Endothelial cell of umbilical vein (primary cell): ENCODE data around the gene TP53RK. TPM values are rescaled to one million over a fixed set of nuclear protein-coding genes. Genes with fewer than 3 reads are reported as not detected.

Source experiments
- BruUV-seq: library from RNA; stranded (reverse); fragments of 400-500 nt; replicated peaks from 2 replicates; lab custom pipeline; 2021; lab: Mats Ljungman, UMichigan
- CTCF ChIA-PET: fragments of 300-600, 350-600 bp; sonication (Branson Sonifier 250); formaldehyde crosslinking; loops from one replicate; lab custom pipeline; 2021; ENCODE audit warnings: antibody characterized with exemption, inconsistent platforms; lab: Charles Lee
- POLR2A ChIA-PET: fragments of 300-600, 350-600 bp; sonication (Branson Sonifier 250); formaldehyde crosslinking; loops from one replicate; lab custom pipeline; 2021; ENCODE audit warnings: antibody characterized with exemption, inconsistent platforms; lab: Charles Lee
- DNase-seq: peaks from one replicate; pipeline ENCODE4 v3.0.0-alpha.2; 2011; ENCODE audit warnings: low read depth, low spot score
- FAIRE-seq: peaks from 2 replicates; lab custom pipeline; 2011; peaks lifted over from hg19 to GRCh38; lab: Jason Lieb, UNC
- H2AFZ ChIP-seq: 2 replicates; pipeline ENCODE4 v1.6.0; 2012; ENCODE audit warnings: low read depth, low read length, control low read depth, inconsistent platforms
- H3K27ac ChIP-seq: 2 replicates; pipeline ENCODE4 v1.5.1; 2011; ENCODE audit warnings: low read depth, mild to moderate bottlenecking, control low read depth, low read length, moderate library complexity; ENCODE audit not compliant: insufficient read depth
- H3K27me3 ChIP-seq, 2 experiments: 2 replicates each; pipeline versions ENCODE4 v1.6.0 to v1.6.1; 2011; ENCODE audit warnings: low read length in 2 of 2, mixed read lengths in 1 of 2; ENCODE audit not compliant: control insufficient read depth in 2 of 2, insufficient read depth in 2 of 2
- H3K36me3 ChIP-seq, 2 experiments: 2 replicates in 1 of 2; 3 replicates in 1 of 2; pipeline ENCODE4 v1.5.1; 2011; ENCODE audit warnings: low read length in 2 of 2, mild to moderate bottlenecking in 1 of 2, moderate library complexity in 1 of 2; ENCODE audit not compliant: control insufficient read depth in 2 of 2, insufficient read depth in 2 of 2; ENCODE audit errors: extremely low read depth in 1 of 2
- H3K4me1 ChIP-seq: 3 replicates; pipeline ENCODE4 v1.5.1; 2011; ENCODE audit warnings: mild to moderate bottlenecking, low read length; ENCODE audit not compliant: control insufficient read depth, insufficient read depth; ENCODE audit errors: extremely low read depth
- H3K4me2 ChIP-seq: 2 replicates; pipeline ENCODE4 v1.6.1; 2011; ENCODE audit warnings: low read length, control low read depth, mixed read lengths; ENCODE audit not compliant: insufficient read depth
- H3K4me3 ChIP-seq, 3 experiments: fragments of 200-600 bp in 1 of 3; sonication (generic), shearing (Covaris generic) in 1 of 3; replicated peaks in 1 of 3; 2 replicates each; pipeline ENCODE4 v1.5.1; 2011 to 2016; ENCODE audit warnings: control low read depth in 3 of 3, low read length in 3 of 3, mild to moderate bottlenecking in 2 of 3, inconsistent platforms in 1 of 3, low read depth in 1 of 3, moderate library complexity in 1 of 3; ENCODE audit not compliant: insufficient read depth in 1 of 3
- H3K79me2 ChIP-seq: 2 replicates; pipeline ENCODE4 v1.6.0; 2012; ENCODE audit warnings: low read length, inconsistent platforms; ENCODE audit not compliant: control insufficient read depth, insufficient read depth
- H3K9ac ChIP-seq: replicated peaks from 2 replicates; pipeline ENCODE3; 2011; ENCODE audit warnings: low read length, control low read depth; ENCODE audit not compliant: insufficient read depth; ENCODE audit errors: extremely low read depth
- H3K9me1 ChIP-seq: replicated peaks from 3 replicates; pipeline ENCODE4 v1.6.0; 2011; ENCODE audit warnings: mild to moderate bottlenecking, low read length; ENCODE audit not compliant: control insufficient read depth, insufficient read depth; ENCODE audit errors: extremely low read depth
- H3K9me3 ChIP-seq: replicated peaks from 2 replicates; pipeline ENCODE4 v1.5.1; 2012; ENCODE audit warnings: low read length, inconsistent platforms; ENCODE audit not compliant: control insufficient read depth, insufficient read depth
- H4K20me1 ChIP-seq: replicated peaks from 2 replicates; pipeline ENCODE3; 2011; ENCODE audit warnings: mild to moderate bottlenecking, low read length; ENCODE audit not compliant: control insufficient read depth, insufficient read depth; ENCODE audit errors: extremely low read depth
- CTCF ChIP-seq, 2 donors: IDR thresholded peaks; 1 replicate in 1 of 2; 2 replicates in 1 of 2; pipeline ENCODE4 v1.5.1; 2011; ENCODE audit warnings: low read length in 2 of 2, mild to moderate bottlenecking in 2 of 2, moderate library complexity in 2 of 2, control low read depth in 1 of 2, inconsistent platforms in 1 of 2, low read depth in 1 of 2; ENCODE audit not compliant: insufficient read depth in 1 of 2; ENCODE audit errors: extremely low read depth in 1 of 2
- EZH2 ChIP-seq: IDR thresholded peaks from 2 replicates; pipeline ENCODE4 v1.6.1; 2012; ENCODE audit warnings: borderline replicate concordance, low read depth, mild to moderate bottlenecking, moderate library complexity, low read length, inconsistent platforms; ENCODE audit not compliant: severe bottlenecking
- FOS ChIP-seq: IDR thresholded peaks from 2 replicates; pipeline ENCODE4 v1.6.1; 2011; ENCODE audit warnings: mild to moderate bottlenecking, low read length, moderate library complexity, borderline replicate concordance; ENCODE audit not compliant: insufficient read depth
- GATA2 ChIP-seq: IDR thresholded peaks from 2 replicates; pipeline ENCODE4 v1.7.0; 2011; ENCODE audit warnings: low read depth, mild to moderate bottlenecking, moderate library complexity, mixed read lengths, low read length; ENCODE audit not compliant: insufficient read length, insufficient read depth
- JUN ChIP-seq: IDR thresholded peaks from 2 replicates; pipeline ENCODE4 v1.6.1; 2011; ENCODE audit warnings: borderline replicate concordance, low read depth; ENCODE audit not compliant: insufficient read length, insufficient read depth
- MAX ChIP-seq: IDR thresholded peaks from 2 replicates; pipeline ENCODE4 v1.6.1; 2011; ENCODE audit not compliant: insufficient read depth, insufficient read length
- MYC ChIP-seq: IDR thresholded peaks from one replicate; pipeline ENCODE4 v1.6.1; 2011; ENCODE audit warnings: mild to moderate bottlenecking, low read depth, low read length
- POLR2A ChIP-seq: IDR thresholded peaks from 2 replicates; pipeline ENCODE4 v1.6.1; 2012; ENCODE audit warnings: low read depth, mild to moderate bottlenecking, control low read depth, low read length
- POLR2AphosphoS5 ChIP-seq: IDR thresholded peaks from 2 replicates; pipeline ENCODE4 v1.6.1; 2012; ENCODE audit warnings: low read depth, mild to moderate bottlenecking, control low read depth, low read length, moderate library complexity; ENCODE audit not compliant: insufficient read depth
- dilution Hi-C: fragments of 300-500 bp; cut with MboI; formaldehyde crosslinking; loops from one replicate; pipeline ENCODE4 v1.15.0; 2019; ENCODE audit warnings: low sequenced_read_pairs; ENCODE audit not compliant: extremely low pct_ligation_motif_present
- intact Hi-C: fragments of 100-400 bp; cut with micrococcal nuclease; formaldehyde crosslinking; loops from one replicate; pipeline ENCODE4 v1.10.0; 2022
- polyA plus RNA-seq, 4 experiments: library from polyadenylated mRNA; depleted of rRNA in 3 of 4; stranded (reverse) in 3 of 4; unstranded in 1 of 4; fragments of >200 nt; gene quantifications; 2 replicates each; pipeline versions ENCODE4 v1.2.1 to v1.2.3, GENCODE V29; 2011 to 2012; ENCODE audit warnings: missing spikeins in 1 of 4
- total RNA-seq: library from RNA; stranded (reverse); gene quantifications from 2 replicates; pipeline ENCODE4 v1.2.3, GENCODE V29; 2021

Gene TP53RK
- total and polyA plus RNA-seq, 2 donors (not counting 3 experiments of a cell fraction or from before 2014, with no cell fraction given): 7.0 to 13.1 TPM

- no peak for TF ChIP-seq POLR2AphosphoS5
- TF ChIP-seq POLR2A: no peak
- TF ChIP-seq MAX: no peak
- TF ChIP-seq JUN: no peak
- TF ChIP-seq GATA2: no peak
- no peak for TF ChIP-seq FOS
- TF ChIP-seq MYC: no peak
- TF ChIP-seq EZH2: no peak
- TF ChIP-seq CTCF (IDR thresholded peaks at IDR 0.05; ENCODE audit: extremely low read depth in 1 of 2, insufficient read depth in 1 of 2, low read depth in 1 of 2, low read length in 2 of 2): no peak
- H3K79me2 ChIP-seq: no peaks in the 10 kb centered on the region
- no peak overlapping the region for H3K4me2 ChIP-seq
- no peak for FAIRE-seq
- no peaks in the 10 kb centered on the region for H3K36me3 ChIP-seq
- dilution Hi-C loops (no loop called here), intact Hi-C loops (no loop called here)
- peaks cover 3 to 16% of the 10 kb centered on the region in 2 experiments for H3K27me3 ChIP-seq
- H2AFZ ChIP-seq: no peak overlapping the region
- no TSS peak for BruUV-seq
- no peak overlapping the region for H3K4me3 ChIP-seq
- no peaks in the 10 kb centered on the region for H3K4me1 ChIP-seq
- no peak for DNase-seq
- POLR2A ChIA-PET: no interaction called here
- no peaks in the 10 kb centered on the region for H4K20me1 ChIP-seq
- CTCF ChIA-PET: interaction anchor here (1.2 to 1.4 kb wide), 2 partner anchors 15 to 31 kb away, joined by 3 read pairs; no protein-coding TSS in a partner anchor
- no peak overlapping the region for H3K27ac ChIP-seq
- no peaks in the 10 kb centered on the region for H3K9me1 ChIP-seq
- no peaks in the 10 kb centered on the region for H3K9me3 ChIP-seq
- no peak overlapping the region for H3K9ac ChIP-seq
Measured at GRCh38 chr20:46648903-46649649, 40.2 kb downstream of the TP53RK start.
